DMS114 treated with DMSO at 0.1 percent for 48 hours (cell line): ENCODE data around the gene PBX1.

Experiments
- DNase-seq: peaks from one replicate; lab custom pipeline; 2025; ENCODE audit not compliant: unreplicated experiment; lab: John Stamatoyannopoulos, UW

The PBX1 gene

DNA sequence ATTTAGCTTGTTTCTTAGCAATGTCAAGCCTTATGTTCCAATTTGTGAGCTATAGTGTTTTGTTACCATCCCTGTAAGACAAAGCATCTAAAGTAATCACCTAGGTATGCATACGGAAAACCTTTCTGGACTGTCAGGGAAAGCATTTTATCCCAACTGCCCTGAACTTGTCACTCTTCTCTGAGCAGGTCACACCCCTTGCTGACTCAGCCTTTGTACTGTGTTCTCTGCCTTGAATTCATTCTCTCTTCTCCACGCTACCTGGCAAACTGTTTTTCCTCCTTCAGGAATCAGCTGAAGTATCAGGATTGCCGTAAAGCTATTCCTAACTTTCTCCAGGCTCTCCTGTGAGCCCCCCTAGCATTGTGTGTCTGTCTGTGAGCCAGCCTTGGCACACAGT, 54.2 kb downstream of the PBX1 start:
- no peak for DNase-seq

DNA sequence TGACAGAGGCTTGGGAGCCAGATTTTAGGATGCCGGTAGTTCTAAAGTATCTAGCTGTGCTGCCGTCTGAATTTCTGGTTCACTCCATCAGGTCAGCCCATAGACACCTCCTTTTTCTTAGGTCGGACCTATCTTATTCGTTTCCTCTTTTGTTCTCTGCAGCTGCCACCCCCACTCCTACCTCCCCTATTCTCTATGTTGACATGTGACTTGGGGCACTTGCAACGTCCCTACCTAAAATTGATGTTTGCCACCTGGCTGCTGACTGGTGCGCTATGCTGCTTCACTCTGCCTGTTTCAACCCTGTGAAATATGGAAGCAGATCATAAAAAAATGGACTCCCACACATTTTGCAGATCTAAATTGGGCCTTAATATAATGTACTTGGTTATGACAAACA, 55.3 kb downstream of the PBX1 start:
- DNase-seq = no peak

DNA sequence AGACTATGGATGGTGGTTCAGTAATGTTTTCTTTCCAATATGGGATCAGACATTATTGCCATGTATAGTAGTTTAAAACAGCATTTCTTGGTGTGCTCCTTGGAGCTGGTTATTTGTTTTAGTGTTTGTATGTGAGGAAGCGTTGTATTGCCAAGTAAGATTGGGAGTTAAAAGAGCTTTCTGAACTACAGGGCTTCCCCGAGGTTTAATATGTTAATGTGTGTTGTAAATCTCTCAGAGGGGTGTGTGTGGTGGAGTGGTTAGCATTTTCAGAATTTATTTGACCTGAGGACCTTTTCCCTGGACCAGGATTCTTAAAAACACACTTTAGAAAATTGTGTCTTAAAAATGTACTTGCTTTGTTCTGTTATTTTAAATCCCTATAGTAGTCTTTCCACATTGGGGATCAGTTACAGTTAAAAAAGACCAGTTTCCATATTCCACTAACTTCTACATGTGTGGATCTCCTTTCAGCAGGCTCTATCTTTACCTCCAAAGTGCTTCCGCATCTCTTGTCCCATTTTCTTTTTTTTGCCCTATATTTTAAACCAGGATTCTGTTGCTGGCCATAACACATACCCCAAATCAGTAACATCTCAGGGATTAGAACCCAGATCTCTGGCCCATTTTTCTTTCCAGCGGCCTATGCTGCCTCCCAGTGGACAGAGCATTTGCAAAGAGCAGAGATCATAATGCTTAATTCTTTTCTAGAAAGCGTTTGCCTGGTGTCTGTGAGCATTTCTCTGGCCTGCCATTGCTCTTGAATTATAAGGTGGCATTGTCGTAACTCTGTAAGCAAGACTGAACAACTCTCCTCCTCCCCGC, 58.6 kb downstream of the PBX1 start:
- DNase-seq = peak; percentile 28

DNA sequence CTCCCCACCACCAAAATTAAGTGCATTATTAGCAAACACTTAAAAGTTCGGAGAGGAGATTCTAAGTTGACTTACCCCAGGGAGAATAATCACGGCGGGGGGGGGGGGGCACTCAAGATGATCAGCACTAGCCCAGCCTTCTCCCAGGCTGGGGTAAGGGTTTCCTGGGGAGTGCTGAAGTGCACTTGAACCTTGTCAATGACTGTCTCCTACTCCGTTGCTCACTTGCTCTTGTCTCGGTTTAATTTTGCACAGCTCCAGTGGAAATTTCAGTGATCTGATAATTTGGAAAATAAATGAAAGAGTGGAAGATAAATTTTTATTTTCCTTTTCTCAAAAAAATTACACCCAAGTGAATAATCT, 59.2 kb downstream of the PBX1 start:
- no peak for DNase-seq

DNA sequence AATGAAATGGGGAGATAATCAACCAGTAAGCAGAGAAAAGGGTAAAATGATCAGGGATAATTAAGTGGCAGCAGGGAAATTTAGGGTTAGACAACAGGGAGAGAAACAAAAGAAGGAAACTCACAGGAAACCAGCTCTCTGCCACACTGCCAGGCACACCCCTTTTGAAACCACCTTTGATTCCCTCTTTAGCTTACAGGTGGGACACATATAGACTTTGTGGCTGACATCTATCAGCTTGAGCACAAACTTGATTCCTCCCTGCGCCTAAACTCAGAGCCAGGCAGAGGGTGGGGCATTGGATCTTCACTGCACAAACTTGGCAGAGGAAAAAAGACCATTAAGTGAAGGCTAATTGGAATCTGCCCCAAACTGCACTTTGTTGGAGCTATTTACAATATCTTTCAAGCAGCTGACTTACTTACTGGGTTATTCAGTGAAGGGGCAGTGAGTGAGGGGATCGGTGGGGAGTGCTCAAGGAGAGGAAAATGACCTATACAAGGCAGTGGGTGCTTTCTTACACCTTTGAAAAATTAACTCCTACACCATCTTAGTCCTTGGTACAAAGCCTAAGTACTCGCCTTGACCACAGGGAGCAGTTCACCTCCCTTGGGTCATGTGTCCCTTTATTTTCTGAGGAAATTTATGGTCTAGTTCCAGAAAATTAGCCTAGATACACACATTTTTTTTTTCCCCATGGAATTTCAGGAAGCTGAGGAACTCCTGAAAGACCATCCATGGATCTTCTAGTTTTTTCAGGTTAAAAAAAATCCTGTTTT, 60.2 kb downstream of the PBX1 start:
- DNase-seq = no peak

DNA sequence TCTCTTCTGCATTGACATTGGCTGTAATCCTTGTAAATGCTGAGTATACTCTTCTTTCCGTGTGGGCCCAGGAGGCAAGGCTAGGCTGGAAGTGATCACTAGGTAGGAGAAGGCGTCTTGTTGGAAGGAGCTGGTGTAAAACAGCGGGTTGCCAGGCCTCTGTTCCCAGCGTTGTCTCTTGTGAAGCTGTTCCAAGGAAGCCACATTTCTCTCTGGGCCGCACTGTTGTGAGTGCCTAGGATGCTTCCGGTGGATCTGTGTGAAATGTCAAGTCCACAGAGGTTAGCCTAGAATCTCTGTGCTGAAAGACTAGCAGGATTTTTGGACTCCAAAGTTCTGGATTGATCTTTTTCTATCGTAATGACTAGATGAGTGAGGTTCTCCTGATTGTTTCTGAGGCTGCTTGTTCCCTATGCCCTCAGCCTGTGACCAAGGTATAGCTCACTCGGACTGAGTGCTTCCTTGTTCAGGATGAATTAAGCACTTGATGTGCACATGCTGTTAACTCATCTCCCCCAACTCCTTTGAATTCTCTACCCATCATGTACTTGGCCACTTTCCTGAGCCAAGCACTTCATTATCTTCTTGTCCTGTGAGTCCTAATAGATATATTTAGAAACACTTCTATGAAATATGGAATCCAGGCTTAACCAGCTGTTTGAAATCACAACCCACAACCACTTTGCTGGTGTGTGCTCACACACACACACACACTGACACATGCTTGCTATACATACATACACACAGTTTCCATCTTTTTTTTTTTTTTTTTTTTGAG, 63.3 kb downstream of the PBX1 start:
- DNase-seq = no peak

DNA sequence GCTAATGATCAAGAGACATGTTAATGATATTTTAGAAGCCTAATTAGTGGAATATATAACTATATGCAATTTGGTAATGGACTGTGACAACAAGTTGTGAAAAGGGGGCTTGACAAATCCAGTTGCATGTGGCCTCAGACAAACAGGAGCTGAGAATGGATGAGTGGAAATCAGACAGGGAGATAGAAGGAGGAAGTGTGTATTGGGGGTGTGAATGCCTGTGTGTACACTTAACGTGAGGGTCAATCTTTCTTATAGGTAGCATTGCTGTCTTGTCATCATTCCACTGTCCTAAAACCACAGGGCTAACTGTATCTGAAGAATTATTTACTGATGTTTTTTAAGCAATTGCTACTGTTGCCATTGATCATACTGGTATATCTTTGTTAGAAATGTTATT, 64.8 kb downstream of the PBX1 start:
- DNase-seq = no peak

DNA sequence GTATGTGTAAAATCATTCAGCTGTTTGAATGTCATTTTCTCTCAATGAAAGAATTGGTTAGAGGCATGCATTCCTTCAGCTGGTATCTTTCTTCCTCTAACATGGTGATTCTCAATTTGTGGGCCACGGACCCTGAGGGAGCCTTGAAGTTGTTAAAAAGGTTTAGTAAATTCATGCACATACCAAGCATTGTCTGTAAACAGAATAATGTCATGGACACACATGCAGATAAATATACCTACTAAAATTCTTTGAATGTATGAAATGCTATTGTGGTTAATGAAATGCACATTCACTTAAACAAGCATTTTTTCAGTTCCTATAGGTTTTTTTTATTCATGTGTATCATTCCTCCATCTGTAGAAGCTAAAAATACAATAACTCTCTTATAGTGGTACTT, 65.4 kb downstream of the PBX1 start:
- DNase-seq = no peak

DNA sequence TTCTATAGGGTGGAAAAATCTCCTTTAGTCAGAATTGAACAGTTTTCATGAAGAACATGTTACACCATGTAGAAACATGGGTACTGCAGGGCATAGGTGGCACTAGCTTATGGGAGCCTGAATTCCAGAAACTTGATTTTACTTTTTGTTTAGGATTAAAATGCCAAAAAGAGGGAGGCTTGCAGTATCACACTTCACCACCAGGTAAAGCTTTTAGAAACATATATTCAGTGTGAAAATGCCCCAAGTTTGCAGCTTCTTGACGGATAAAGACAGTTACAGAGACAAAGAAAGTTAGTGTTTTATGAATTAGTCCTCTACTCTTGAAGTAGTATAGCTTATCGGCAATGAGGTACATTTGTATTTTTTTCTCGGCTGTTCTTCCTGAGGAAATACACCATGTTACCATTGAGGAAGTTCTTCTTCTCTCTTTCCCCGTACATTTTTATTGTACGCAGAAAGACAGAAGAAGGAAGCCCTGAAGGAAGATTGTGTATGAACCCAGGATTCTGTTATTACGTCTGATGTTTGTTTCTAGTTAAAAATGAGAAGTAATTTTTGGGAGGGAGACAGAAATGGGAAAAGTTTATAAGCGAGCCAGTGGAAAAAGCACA, 66.1 kb downstream of the PBX1 start:
- DNase-seq = no peak

DNA sequence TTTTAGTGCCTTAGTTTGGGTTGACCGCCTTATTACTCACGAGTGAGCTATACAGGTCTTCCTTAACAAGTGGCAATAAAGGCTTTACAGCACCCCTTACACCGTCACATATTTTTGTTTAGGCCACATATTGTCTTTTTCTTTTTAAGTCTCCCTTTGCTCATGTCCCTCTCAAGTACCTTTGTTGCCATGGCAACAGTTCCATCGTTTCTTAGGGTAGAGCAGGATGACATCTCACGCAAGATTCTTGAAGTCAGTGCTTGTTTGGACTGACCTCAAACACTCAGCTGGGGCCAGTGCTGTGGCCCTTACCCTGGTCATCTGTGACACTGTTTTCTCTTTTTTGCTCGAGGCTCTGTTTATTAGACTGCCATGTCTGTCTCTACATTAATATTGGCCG, 69.8 kb downstream of the PBX1 start:
- no peak for DNase-seq

DNA sequence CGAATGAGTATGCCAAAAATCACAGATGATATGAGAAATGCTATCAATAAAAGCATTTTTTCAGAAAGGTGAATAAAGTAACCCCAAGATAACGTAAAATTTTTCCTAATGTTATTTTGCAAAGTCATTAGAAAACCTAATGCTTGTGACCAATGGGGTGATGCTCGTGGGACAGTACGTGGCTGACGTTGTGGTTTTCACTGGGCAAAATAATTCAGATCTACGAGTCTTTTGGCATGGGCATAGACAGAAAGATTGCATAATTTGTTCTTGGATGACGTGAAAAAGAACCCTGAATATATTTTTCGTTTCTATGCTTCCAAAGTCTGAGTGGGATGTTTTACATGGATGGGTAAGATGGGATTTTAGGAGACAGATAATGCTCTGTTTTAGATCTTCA, 71.0 kb downstream of the PBX1 start:
- DNase-seq = no peak

DNA sequence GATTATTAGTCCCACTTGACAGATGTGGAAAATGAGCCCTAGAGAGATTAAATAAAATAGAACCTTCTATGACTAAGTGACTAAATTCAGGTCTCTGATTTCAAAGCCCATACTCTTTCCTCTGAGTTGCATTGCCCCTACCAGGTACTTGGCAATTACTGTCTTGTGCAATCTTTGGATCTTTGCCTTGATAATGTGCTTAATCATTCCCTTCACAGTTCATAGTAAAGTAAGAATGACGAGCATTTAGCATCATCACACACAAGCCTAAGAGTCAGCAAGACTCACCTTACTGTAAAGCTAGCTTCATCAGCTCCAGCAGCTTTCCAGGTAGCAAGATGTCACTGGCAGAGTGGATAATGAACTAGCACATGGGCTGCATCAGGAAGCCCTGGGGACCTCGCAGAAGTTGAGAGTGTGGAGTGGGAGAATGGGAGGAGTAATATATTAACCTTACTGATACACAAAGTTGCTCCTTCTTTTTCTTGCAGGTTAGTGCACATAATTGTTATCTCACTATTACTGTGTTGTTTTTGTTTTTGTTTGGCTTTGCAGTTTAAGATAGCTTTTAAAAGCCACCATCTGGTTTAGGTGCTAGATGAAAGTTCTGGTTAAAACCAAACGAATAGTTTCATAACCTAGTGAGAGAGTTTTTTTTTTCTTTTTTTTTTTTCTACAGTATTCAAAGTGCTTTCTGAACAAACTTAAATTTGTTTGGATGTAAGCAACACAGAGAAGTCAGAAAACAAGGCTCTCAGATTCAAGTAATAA, 71.8 kb downstream of the PBX1 start:
- no peak for DNase-seq

DNA sequence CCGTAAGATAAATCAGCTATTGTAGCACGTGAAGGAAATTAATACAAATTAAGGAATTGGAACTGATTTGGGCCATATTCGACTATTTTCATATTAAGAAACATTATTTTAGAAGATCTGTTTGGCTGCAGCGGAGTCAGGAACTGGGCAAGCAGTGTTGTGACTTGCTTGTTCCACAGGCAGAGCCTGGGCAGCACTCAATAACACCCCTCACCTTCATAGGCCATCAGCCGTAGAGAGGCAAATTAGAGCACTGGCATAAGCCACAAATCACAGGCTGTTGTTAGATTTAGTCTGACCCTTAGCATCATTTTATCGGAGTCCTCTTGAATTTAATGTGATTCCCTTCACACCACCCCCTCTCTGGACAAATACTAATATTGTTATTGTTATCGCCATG, 72.8 kb downstream of the PBX1 start:
- no peak for DNase-seq

DNA sequence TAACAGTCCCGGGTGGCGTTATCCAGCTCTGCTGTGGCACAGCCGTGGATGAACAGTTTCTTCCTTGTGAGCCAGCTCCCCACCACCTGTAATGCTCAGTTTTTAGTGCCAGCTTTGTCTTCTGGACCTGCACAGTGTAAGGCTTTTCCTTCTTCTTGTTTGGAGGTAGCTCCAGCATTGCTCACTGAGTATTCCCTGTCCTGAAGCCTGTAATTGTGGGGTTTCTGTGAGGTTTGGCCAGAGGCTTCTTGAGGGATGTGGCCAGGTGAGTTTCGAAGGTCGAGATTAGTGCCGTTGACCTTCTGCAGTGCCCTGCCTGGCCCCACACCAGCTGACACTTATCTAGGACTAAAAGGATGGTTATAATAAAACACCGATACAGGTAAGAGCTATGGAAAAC, 75.0 kb downstream of the PBX1 start:
- DNase-seq = no peak

DNA sequence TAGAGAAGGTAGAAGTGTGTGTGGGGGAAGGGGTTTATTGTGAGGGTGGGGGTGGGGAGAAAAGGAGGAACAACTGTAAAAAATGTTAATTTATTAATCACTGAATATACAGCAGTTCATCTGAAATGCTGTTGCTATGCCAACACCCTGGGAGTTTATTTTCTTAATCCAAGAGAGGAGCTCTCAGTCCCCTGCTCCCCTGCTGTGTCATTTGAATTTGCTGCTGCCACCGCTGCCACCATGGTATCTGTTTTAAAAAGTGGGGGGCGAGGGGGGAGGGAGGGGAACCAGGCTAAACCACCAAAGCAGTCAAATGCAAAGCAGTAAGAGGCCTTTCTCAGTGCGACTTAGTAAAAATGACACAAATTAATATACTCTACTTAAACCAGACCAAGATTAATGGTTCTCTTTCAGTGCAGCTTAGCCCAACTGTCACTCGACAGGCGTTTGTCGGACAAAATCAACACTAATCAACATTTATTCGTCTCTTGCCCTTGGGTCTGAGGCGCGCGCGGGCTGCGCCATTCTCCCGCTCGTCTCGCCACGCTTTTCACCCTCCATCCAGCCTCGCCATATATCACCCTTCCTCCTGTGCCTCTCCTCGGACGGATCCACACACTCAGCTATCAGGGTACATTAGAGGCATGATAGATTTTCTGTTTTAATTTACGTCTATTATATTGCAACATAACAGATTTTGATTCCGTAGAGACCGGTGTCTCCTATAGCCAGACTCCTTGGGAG, 76.2 kb downstream of the PBX1 start:
- DNase-seq = no peak

DNA sequence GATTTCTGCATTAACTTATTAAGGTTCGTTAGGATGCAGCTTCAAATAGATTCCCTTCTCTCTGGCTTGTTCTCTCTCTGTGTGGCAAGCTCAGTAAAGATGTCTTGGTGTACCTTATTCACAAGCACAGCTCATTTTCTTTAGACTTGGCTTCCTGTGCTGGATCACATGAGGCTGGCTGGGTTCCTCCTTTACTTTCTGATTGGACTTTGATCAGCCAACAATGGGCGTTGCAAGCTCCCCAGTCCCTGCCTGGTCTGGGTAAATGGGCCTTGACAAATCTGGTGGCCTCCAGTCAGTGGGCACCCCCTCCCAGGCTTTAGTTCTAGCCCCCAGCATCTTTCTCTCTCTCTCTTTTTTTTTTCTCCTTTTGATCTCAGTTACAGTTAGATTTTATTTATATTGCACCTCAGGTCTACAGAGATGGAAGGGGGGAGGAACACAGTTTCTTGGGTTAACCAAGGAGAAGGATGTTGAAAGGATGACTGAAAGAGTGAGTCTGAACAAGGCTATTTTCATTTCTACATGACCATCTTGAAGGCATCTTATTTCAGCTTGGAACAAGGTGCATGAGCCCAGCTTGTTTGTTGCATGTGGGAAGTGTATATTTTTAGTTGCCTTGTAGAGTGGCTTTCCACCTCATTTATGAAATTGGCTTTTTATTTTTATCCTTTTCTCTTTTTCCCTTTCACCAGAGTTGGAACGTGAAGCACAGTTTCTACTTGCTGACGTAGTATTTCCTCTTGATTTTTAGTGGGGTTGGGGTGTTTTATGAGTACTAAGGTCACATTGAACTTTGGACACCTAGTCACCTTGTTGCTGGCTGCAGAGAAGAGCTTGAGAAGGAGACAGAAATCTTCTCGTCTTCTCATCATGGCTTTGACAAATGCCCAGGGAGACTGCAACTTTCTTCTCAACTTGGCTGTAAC, 77.1 kb downstream of the PBX1 start:
- no peak for DNase-seq

DNA sequence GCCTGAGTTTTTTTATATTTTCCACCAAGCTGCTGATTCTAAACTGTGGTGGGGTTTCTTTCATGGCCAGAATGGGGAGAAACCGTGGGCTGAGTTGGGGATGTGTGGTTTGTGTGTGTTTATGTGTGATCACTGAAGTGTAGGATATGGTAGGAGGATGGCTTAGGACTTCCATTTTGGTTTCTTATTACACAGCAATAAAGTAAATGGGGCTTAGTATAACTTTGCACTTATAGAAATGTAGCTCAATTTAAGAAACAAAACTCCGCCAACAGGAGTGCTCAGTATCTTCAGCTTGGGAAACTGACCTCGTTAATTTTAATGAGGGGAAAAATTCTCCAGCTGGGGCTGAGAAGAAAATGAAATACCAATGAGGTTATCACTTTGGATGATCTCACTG, 77.8 kb downstream of the PBX1 start:
- no peak for DNase-seq

DNA sequence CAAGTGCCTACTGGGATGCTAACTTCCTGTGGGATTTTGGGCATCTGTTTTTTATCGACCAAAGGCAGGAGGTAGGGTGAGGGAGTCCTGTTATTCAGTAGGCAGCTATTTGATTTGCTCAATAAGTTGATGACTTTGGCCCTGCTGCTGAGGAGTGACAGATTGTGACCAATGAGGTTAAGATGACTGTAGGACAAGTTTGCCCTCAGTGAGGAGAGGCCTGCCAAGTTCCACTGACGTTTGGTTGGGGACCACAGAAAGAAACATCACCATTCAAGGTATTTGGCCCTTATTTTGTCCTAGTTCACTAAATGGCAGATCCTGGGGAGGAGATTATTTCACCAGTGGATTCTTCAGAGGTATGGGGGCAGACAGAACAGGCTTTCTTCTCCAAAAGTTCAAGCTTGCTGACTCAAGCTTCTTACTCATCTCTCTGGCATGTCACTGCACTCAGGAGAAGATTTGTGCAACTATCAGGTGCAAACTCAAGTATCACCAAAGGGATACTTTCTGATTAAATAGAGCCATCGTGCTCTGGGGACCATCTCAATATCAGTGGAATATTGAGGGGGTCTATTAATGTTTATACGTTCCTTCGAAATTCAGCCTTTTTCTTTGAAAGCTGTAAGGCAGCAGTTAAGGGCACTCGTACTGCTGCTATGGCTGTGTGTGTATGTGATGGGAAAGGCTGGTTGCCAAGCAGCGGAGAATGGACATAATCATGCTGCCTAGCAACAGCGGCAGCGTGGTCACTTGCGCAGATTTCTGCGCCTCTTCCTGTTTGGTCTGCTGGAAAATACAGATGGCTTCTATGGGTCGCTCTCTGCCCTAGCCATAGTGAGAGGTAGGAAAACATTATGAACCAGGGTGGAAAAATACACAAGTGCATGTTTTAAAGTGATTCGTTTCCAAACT, 78.7 kb downstream of the PBX1 start:
- DNase-seq = no peak
